NCI-H69 (cell line): ENCODE measurements around the gene AS3MT.
"Not testable (repeated sequence)": the region's sequence is repeated elsewhere in the genome, so short reads cannot be mapped to it uniquely, and the experiment has no call there.

ENCODE experiments used
- DNase-seq: peaks from one replicate; lab custom pipeline; 2025; lab: John Stamatoyannopoulos, UW

The AS3MT gene

DNA sequence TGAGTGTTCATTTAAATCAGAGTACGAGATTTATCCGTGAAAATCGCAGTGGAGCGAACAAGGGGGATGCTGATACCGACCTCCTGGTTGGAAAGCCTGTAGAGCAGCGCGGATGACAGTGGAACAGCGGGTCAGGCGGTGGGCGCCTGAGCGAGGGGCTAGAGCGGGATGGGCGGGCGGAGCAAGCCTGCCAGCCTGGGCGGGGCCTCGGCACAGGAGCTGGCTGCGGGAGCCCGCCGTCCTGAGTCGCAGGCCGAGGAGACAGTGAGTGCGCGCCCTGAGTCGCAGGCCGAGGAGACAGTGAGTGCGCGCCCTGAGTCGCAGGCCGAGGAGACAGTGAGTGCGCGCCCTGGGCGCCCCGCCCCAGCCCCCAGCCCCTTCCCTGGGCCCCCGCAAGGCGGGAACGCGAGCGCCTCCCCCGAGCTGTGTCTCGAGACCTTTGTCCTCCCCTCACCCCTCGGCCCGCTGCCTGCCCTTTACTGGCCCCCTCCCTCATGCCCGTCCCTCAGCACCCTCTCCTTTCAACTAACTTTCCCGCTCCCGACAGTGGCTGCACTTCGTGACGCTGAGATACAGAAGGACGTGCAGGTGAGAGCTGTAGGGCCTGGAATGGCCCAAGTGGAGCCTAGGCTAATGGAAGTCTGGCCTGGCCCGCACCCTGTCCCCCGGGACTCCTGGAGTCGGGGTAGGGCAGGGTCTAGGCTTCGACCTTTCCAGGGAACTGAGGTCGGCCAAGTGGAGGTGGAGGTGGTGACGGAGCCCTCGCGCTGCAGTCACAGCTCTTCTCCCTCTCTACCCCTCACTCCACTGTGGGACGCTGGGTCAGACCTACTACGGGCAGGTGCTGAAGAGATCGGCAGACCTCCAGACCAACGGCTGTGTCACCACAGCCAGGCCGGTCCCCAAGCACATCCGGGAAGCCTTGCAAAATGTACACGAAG lies at the start of gene AS3MT:
Gene AS3MT (plus strand): TSS at position 213 of the 941 bp plus-strand sequence. CDS start 123 bp downstream, at position 336.
- peak; percentile 43 for DNase-seq

GRCh38 chr10:102820008-102820407 lies 49.3 kb upstream of the AS3MT start:
- not testable (repeated sequence) for DNase-seq

DNA sequence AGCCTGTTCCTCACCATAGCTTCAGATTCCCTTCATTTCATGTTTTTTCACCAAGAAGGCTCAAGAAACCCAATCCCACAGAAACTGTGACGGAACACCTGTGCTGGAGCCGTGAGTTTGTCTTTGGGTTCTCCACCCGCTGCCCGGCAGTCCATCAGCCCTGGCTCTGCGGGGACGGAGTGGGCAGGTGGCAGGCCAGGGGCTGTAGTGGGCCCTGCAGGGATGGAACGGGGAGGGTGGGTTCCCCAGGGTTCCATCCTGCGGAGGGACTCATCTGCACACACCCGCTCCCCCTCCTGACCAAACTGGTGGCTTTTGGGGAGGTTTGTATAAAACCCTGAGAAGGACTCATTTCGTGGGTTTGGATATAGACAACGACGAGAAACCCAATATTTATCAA lies 47.0 kb upstream of the AS3MT start:
- no peak for DNase-seq

DNA sequence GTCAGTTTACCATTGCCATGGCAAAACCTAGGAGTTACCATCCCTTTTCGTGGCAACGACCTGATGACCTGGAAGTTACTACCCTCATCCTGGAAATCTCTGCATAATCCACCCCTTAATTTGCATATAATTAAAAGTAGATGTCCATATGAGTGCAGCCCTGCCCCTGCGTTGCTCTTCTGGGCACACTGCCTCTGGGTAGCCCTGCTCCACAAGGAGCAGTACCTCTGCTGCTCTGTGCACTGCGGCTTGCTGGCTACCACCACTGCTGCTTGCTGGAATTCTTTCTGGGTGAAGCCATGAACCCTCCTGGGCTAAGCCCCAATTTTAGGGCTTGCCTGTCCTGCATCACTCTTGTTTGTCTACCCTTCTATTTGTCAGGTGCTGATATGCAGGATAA lies 44.6 kb upstream of the AS3MT start:
- DNase-seq, result no peak

DNA sequence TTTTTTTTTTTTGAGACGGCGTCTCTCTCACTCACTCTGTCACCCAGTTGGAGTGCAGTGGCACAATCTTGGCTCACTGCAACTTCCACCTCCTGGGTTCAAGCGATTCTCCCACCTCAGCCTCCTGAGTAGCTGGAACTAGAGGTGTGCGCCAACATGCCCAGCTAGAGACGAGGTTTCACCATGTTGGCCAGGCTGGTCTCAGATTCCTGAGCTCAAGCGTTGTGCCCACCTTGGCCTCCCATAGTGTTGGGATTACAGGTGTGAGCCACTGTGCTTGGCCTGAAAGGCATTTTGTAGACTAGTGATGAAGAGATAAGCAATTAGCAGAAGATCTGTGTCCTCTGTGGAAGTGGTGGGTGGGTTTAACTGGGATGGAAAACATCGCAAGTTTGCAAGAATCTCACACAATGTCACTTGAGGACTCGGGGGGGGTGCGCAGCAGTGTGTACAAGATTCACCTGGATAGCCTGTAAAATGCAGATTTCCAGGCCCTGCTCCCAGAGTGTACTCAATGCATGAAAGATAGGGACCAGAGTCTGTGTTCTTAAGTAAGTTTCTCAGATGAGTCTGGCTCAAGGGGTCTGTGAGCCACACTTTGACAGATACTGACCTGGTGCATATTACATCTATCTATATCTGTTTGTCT lies 43.0 kb upstream of the AS3MT start:
- no peak for DNase-seq

DNA sequence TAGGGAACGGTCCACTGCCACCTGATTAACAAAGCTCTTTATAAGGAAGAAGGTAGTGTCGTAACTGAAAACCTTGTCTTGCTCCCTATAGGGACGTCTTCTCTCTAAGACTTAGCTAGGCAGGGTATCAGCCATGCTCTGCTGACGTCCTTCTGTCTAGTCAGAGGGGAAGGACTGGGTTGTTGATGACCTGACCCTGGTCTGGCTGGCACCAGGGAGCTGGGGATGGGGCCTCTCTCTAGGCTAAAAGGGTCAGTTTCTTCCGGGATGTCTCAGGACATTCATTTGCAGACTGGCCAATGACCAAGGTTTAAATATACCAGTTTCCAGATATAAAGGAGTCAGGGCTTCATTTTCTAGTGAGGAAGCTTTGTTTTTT lies 41.7 kb upstream of the AS3MT start:
- no peak for DNase-seq

DNA sequence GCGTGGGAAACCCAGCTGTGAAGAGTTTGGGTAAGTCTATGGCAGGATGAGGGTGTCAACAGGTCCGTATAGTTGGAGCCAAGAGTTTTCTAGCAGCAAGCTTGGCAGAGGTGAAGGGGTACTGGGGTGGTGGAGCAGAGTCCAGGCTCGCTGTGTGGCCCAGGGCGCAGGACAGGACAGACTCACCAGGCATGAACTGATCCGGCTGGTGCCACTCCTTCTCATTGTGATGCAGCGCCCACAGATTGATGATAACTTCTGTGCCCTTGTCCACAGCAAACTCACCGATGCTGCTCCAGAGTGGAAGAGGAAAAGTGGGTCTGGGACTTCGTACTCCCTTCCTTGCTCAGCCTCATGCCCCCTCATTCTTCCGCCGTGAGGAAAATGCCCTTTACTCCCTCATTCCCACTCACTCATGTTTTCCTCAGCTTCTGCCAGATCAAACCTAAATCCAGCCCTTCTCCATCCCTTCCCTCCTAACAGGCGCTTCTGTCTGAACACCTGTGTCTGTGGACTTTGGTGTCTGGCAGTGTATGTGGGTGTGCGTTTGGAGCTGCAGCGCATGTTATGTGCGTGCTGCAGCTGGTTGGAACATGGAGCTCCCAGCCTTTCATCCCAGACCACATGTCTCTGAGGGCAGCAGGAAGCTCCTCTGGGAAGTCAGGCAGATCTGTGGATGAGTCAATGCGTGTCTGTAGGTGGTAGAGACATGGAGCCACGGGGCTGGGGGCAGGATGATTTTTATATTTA lies 37.8 kb upstream of the AS3MT start:
- DNase-seq, result peak; percentile 8

DNA sequence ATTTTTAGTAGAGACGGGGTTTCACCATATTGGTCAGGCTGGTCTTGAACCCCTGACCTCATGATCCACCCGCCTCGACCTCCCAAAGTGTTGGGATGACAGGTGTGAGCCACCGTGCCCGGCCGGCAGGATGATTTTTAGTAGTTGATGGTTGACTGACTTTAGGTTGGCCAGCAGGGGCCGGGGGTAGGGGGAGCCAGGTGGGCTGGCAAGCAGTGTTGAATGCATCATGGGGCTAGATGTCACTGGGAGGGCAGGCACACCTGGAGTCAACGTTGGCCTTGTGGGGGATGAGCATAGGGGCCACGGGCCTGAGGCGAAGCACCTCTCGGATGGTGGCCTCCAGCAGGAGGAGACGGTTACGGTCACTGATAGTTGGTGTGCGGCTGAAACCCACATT lies 37.0 kb upstream of the AS3MT start:
- no peak for DNase-seq

DNA sequence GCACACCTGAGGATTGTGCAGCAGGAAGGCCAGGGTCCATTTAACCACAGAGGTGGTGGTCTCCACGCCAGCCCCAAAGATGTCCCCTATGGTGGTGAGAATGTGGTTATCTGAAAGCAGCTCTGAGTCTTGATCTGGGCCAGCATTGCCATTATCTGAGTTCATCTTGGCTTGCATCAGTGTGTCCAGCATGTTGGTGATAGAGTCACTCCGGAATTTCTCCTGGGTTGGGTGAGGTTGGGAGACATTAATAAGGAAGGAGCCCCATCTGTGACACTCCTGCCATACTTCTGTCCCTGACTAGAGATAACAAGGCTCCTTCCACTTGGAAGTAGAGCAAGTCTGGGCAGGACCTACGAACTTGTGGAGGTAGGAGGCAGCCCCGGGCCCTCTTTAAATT lies 36.3 kb upstream of the AS3MT start:
- DNase-seq, result no peak

DNA sequence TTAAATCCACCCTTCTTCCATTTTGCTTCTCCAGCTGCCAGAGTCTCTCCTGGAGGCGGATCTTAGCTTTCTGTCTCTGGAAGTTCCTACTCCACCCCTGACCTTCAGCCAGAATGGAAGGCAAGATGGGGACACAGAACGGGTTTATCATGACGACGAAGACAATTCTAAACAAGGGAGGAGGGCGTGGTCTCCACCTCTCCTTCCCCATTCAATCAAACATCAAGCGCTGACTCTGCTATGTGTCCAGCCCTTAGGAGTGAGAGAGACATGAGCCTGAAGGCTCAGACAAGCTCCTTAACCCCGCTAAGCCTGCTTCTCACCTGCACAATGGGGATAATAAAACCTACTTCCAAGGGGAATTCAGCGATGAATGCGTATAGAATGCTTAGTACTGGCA lies 35.1 kb upstream of the AS3MT start:
- DNase-seq, result no peak

- DNase-seq, result peak; percentile 65
These were observed 34.2 kb upstream of the AS3MT start for GRCh38 chr10:102835007-102835482.

- DNase-seq, result no peak
These were observed 32.0 kb upstream of the AS3MT start, which contains the start of gene CYP17A1 for GRCh38 chr10:102837230-102837721. TSS of gene CYP17A1 (minus strand) at chr10:102837413. CDS start at chr10:102837361, 52 bp downstream.

- DNase-seq, result not testable (repeated sequence)
These were observed 30.9 kb upstream of the AS3MT start for GRCh38 chr10:102838276-102838927.

GRCh38 chr10:102841827-102842345 lies 27.4 kb upstream of the AS3MT start:
- DNase-seq, result no peak

- DNase-seq, result not testable (repeated sequence)
These were observed 26.1 kb upstream of the AS3MT start for GRCh38 chr10:102843139-102843538.

- DNase-seq, result not testable (repeated sequence)
These were observed 25.0 kb upstream of the AS3MT start for GRCh38 chr10:102844190-102844776.

DNA sequence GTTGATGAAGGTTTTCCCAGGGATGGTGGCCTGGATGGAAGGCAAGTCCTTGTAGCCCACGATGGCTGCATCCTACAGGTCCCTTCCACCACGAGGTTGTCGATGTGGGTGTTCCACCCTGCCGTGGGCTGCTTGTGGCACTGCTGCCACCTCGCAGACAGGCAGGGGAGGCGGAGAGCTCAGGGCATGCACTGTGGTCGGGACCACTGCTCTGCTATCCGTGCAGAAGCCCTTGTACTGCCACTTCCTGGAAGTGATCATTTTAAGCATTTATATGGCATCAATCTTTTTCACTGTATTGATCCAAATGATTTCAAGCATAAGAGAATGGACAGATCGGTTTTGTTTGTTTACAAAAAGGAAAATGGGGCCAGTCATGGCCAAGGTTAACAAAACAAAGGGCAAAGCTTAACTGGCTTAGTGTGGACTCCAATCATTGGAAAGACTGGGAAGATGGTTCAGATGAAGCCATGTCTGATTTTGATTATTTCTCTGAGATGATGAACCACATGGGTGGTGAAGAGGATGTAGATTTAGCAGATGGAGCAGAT lies 23.8 kb upstream of the AS3MT start:
- DNase-seq, result no peak

GRCh38 chr10:102850025-102850518 lies 19.2 kb upstream of the AS3MT start:
- no peak for DNase-seq

- DNase-seq, result not testable (repeated sequence)
These were observed 16.0 kb upstream of the AS3MT start for GRCh38 chr10:102853237-102853636.

DNA sequence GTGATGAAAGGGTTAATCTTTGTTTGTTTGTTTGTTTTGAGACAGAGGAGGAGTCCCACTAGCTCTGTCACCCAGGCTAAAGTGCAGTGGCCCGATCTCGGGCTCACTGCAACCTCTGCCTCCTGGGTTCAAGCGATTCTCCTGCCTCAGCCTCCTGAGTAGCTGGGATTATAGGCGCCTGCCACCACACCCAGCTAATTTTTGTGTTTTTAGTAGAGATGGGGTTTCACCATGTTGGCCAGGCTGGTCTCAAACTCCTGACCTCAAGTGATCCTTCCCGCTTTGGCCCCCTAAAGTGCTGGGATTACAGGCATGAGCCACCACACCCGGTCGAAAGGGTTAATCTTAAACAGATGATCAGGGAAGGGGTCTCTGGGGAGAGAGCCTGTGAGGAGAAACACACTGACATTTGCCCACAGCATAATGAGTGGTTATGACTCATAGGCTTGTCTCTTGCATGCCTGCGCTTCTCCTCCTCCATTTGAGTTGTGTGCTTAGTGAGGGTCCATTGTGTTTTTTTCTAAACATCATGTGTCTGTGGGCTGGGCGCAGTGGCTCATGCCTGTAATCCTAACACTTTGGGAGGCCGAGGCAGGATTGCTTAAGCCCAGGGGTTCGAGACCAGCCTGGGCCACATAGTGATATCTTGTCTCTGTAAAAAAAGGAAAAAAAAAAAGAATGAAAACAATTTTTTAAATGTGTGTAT lies 13.4 kb upstream of the AS3MT start:
- DNase-seq, result peak; percentile 88
